HFF-Myc (cell line): Measurements from ENCODE around the gene SMOC1.
A peak's percentile ranks its signal among the peaks of the same experiment; 100 is the strongest.

Experiments used
- DNase-seq: peaks from one replicate; pipeline ENCODE4 v3.0.0-alpha.2; 2011; ENCODE audit warnings: low read depth; ENCODE audit errors: extremely low read depth
- H3K4me3 ChIP-seq: replicated peaks from 2 replicates; pipeline ENCODE4 v1.5.1; 2011; ENCODE audit warnings: low read depth, mild to moderate bottlenecking, control low read depth, low read length
- CTCF ChIP-seq: IDR thresholded peaks from 2 replicates; pipeline ENCODE4 v1.5.1; 2012; ENCODE audit warnings: mild to moderate bottlenecking, low read depth, low read length, control low read depth; ENCODE audit errors: missing control alignments

Gene SMOC1

GRCh38 chr14:70033561-70033960, 154.3 kb downstream of the SMOC1 start:
- no peak for DNase-seq
- no peak for TF ChIP-seq CTCF
- no peak overlapping the region for H3K4me3 ChIP-seq

DNA sequence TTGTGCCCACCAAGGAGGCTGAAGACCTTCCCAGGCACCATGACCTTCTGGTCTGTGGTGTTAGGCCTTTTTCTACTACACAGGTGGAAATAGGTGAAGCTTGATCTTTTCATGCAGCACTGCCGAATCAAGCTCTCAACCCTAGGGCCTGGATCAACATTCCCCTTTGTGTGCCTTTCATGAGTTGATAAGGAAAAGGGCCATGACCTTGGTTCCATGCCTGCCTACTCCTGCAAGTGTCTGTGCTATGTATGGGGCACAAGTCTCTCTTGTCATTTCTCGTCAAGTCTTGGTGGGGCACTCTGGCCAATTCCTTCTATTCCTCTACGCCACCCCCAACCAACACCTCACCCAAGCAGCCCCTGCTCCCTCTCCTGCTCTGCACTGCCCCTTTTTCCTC, 155.0 kb downstream of the SMOC1 start:
- no peak for TF ChIP-seq CTCF

DNA sequence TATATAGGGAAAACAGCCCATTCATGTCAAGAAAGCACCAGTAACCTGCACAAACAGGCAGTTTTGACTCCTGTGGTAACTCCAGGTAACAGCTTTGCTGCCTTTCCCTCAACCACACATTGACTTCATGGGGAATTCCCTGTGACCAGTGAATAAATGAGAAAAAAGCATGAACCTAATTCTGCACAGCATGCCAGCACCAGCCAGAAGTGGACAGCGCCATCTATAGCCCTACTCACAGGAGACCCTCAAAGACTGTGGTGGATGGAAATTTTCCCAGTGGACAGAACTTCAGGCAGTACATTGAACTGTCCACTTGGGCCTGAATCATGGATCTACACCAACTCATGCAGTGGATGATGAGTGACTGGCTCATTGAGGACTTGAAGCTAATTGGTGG, 157.4 kb downstream of the SMOC1 start:
- H3K4me3 ChIP-seq: no peak overlapping the region
- no peak for DNase-seq
- TF ChIP-seq CTCF: no peak

More for the DNA sequence above, 155.0 kb downstream of the SMOC1 start:
- no peak overlapping the region for H3K4me3 ChIP-seq
- DNase-seq: no peak

DNA sequence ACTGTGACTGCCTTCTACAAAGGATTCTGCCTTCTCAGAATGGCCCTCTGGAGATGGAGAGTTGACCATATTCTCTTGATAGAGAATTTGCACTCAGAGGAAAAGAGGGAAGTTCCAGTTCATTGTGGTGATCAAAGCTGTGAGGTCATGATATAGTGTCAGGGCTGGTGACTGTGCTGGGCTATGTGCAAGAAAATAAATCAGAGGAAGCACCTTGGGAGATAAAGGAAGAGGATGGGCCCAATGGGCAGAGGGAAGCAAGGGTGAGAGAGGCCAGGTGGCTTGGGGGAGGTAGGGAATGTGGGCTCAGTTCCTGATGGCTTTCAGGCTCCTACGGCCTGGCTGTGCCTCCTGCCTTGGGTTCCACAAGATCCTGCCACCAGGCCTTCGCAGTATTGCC, 163.8 kb downstream of the SMOC1 start:
- TF ChIP-seq CTCF: no peak
- DNase-seq: no peak
- no peak overlapping the region for H3K4me3 ChIP-seq

- TF ChIP-seq CTCF: no peak
- no peak overlapping the region for H3K4me3 ChIP-seq
- no peak for DNase-seq
Observed at GRCh38 chr14:70045310-70045709, 166.1 kb downstream of the SMOC1 start.

GRCh38 chr14:70045844-70046535, 166.8 kb downstream of the SMOC1 start:
- H3K4me3 ChIP-seq: no peak overlapping the region
- no peak for DNase-seq
- peak; percentile 65 for TF ChIP-seq CTCF
